Smooth muscle cell (in vitro differentiated cells): Measurements from ENCODE around the gene PLK5. TPM values are rescaled to one million over a fixed set of nuclear protein-coding genes. Genes with fewer than 3 reads are reported as not detected.

ENCODE experiments used
- DNase-seq: peaks from one replicate; lab custom pipeline; 2025; ENCODE audit not compliant: unreplicated experiment; lab: John Stamatoyannopoulos, UW
- H2AFZ ChIP-seq: fragments of 200-600 bp; sonication (generic); 2 replicates; pipeline ENCODE4 v1.6.0; 2016; ENCODE audit warnings: antibody characterized with exemption, low read depth, mild to moderate bottlenecking
- H3F3A ChIP-seq: fragments of 200-600 bp; sonication (generic); 2 replicates; pipeline ENCODE4 v1.6.0; 2017; ENCODE audit warnings: antibody characterized with exemption, low read depth
- H3K27ac ChIP-seq: fragments of 200-600 bp; sonication (generic); 2 replicates; pipeline ENCODE4 v1.5.1; 2016; ENCODE audit warnings: low read depth, mild to moderate bottlenecking
- H3K27me3 ChIP-seq: fragments of 200-600 bp; sonication (generic); 2 replicates; pipeline ENCODE4 v1.6.1; 2016; ENCODE audit warnings: low read depth, mild to moderate bottlenecking
- H3K36me3 ChIP-seq: fragments of 200-600 bp; sonication (generic); 2 replicates; pipeline ENCODE4 v1.5.1; 2016; ENCODE audit warnings: low read depth
- H3K4me1 ChIP-seq: fragments of 200-600 bp; sonication (generic); 2 replicates; pipeline ENCODE4 v1.5.1; 2016; ENCODE audit warnings: low read depth
- H3K4me2 ChIP-seq: fragments of 200-600 bp; sonication (generic); 2 replicates; pipeline ENCODE4 v1.6.0; 2016; ENCODE audit warnings: mild to moderate bottlenecking
- H3K4me3 ChIP-seq: fragments of 200-600 bp; sonication (generic); 2 replicates; pipeline ENCODE4 v1.5.1; 2016; ENCODE audit warnings: mild to moderate bottlenecking
- H3K79me2 ChIP-seq: fragments of 200-600 bp; sonication (generic); 2 replicates; pipeline ENCODE4 v1.6.0; 2016; ENCODE audit warnings: low read depth, mild to moderate bottlenecking
- H3K9ac ChIP-seq: fragments of 200-600 bp; sonication (generic); 2 replicates; pipeline ENCODE4 v1.6.0; 2016; ENCODE audit warnings: low read depth
- H3K9me3 ChIP-seq: fragments of 200-600 bp; sonication (generic); replicated peaks from 2 replicates; pipeline ENCODE4 v1.5.1; 2016; ENCODE audit warnings: low read depth
- H4K20me1 ChIP-seq: fragments of 200-600 bp; sonication (generic); 2 replicates; pipeline ENCODE4 v1.6.0; 2016; ENCODE audit warnings: low read depth
- WGBS: methylation state at CpG from one replicate; pipeline ENCODE4 v1.1.7; 2016; ENCODE audit warnings: low lambda C conversion rate; 5-methylcytosine and 5-hydroxymethylcytosine counted together
- polyA plus RNA-seq: library from polyadenylated mRNA; unstranded; fragments of >200 nt; fragmentation: Nextera tagmentation; extraction: Ambion mirVana; gene quantifications from 2 replicates; pipeline ENCODE4 v1.2.1, GENCODE V29; 2016
- small RNA-seq: library from RNA; depleted of rRNA; stranded (forward); fragments of <200 nt; gene quantifications from one replicate; pipeline ENCODE3, GENCODE V24; 2014
- total RNA-seq: library from RNA; depleted of rRNA; stranded (reverse); fragments of >200 nt; gene quantifications from 2 replicates; pipeline ENCODE4 v1.2.3, GENCODE V29; 2014
- TF ChIP-seq, protein P1 (sequence below): fragments of 200-600 bp; sonication (generic); IDR thresholded peaks from 2 replicates; pipeline ENCODE4 v1.5.1; 2017; ENCODE audit warnings: borderline replicate concordance, mild to moderate bottlenecking, antibody characterized with exemption; ENCODE audit not compliant: insufficient read depth, poor library complexity, severe bottlenecking

PLK5 gene
- total and polyA plus RNA-seq, 2 experiments from 2014 or later: not detected

DNA sequence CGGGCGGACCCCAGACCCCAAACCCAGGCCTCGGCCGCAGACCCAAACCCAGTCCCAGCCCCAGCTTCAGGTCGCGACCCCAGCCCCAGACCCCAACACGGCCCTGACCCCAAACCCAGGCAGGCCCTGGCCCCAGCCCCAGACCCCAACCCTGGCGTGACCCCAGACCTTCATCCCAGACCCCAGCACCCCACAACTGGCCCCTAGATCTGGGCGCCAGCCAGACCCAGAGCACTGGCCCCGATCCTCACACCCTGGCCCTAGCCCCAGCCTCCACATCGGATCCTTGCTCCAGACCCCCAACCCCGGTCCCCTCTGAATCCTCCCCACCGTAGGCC lies 61.3 kb downstream of the PLK5 start:
- no peaks in the 10 kb centered on the region for H3K27me3 ChIP-seq
- no peak overlapping the region for H3K27ac ChIP-seq
- no peaks in the 10 kb centered on the region for H3K4me1 ChIP-seq
- no peak for DNase-seq
- no peak overlapping the region for H2AFZ ChIP-seq
- WGBS: 97% methylated on average over 6 of the region's 13 CpGs
- H3K9me3 ChIP-seq: no peaks in the 10 kb centered on the region
- H3F3A ChIP-seq: no peaks in the 10 kb centered on the region
- TF ChIP-seq, protein P1, sequence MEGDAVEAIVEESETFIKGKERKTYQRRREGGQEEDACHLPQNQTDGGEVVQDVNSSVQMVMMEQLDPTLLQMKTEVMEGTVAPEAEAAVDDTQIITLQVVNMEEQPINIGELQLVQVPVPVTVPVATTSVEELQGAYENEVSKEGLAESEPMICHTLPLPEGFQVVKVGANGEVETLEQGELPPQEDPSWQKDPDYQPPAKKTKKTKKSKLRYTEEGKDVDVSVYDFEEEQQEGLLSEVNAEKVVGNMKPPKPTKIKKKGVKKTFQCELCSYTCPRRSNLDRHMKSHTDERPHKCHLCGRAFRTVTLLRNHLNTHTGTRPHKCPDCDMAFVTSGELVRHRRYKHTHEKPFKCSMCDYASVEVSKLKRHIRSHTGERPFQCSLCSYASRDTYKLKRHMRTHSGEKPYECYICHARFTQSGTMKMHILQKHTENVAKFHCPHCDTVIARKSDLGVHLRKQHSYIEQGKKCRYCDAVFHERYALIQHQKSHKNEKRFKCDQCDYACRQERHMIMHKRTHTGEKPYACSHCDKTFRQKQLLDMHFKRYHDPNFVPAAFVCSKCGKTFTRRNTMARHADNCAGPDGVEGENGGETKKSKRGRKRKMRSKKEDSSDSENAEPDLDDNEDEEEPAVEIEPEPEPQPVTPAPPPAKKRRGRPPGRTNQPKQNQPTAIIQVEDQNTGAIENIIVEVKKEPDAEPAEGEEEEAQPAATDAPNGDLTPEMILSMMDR: no peak
- H3K4me2 ChIP-seq: no peak overlapping the region
- peaks cover 55% of the 10 kb centered on the region for H3K79me2 ChIP-seq
- no peak overlapping the region for H3K9ac ChIP-seq
- H3K4me3 ChIP-seq: no peak overlapping the region
- H4K20me1 ChIP-seq: peaks cover 76% of the 10 kb centered on the region
- H3K36me3 ChIP-seq: no peaks in the 10 kb centered on the region

Small RNA genes lying within 50 kb of the gene (small RNA-seq; reads per million reads assigned to genes)
- gene AC005943.2 (not detected), gene RN7SL477P (not detected)

Other genes with a start within 250 kb of the PLK5 start
- 33.4 and 41.5 TPM in 2 replicates for gene FAM174C, start 248.5 kb upstream of the PLK5 start, total RNA-seq
- 75.6 and 78.1 TPM in 2 replicates for gene FAM174C, start 248.5 kb upstream of the PLK5 start, polyA plus RNA-seq
- 6.2 and 7.4 TPM in 2 replicates for gene EFNA2, start 238.2 kb upstream of the PLK5 start, total RNA-seq
- 0.89 and 1.2 TPM in 2 replicates for gene EFNA2, start 238.2 kb upstream of the PLK5 start, polyA plus RNA-seq
- gene NDUFS7, start 140.2 kb upstream of the PLK5 start, total RNA-seq: 62.7 and 95.8 TPM in 2 replicates
- gene NDUFS7, start 140.2 kb upstream of the PLK5 start, polyA plus RNA-seq: 226 and 245 TPM in 2 replicates
- gene GAMT, start 122.5 kb upstream of the PLK5 start, total RNA-seq: 15.8 and 22.3 TPM in 2 replicates
- gene GAMT, start 122.5 kb upstream of the PLK5 start, polyA plus RNA-seq: 35.2 and 47.4 TPM in 2 replicates
- 33.7 and 41.7 TPM in 2 replicates for gene DAZAP1, start 116.5 kb upstream of the PLK5 start, total RNA-seq
- gene DAZAP1, start 116.5 kb upstream of the PLK5 start, polyA plus RNA-seq: 35.5 and 37.0 TPM in 2 replicates
- 2,033 and 2,744 TPM in 2 replicates for gene RPS15, start 85.7 kb upstream of the PLK5 start, total RNA-seq
- 1,180 and 1,250 TPM in 2 replicates for gene RPS15, start 85.7 kb upstream of the PLK5 start, polyA plus RNA-seq
- gene APC2, start 74.0 kb upstream of the PLK5 start, total RNA-seq: 0.09 and 0.18 TPM in 2 replicates
- 0.30 and 1.0 TPM in 2 replicates for gene APC2, start 74.0 kb upstream of the PLK5 start, polyA plus RNA-seq
- 10.0 and 15.2 TPM in 2 replicates for gene C19orf25, start 44.9 kb upstream of the PLK5 start, total RNA-seq
- 27.9 and 42.2 TPM in 2 replicates for gene C19orf25, start 44.9 kb upstream of the PLK5 start, polyA plus RNA-seq
- 1.4 and 1.7 TPM in 2 replicates for gene PCSK4, start 33.7 kb upstream of the PLK5 start, total RNA-seq
- 8.7 and 14.4 TPM in 2 replicates for gene PCSK4, start 33.7 kb upstream of the PLK5 start, polyA plus RNA-seq
- 5.2 and 7.0 TPM in 2 replicates for gene REEP6, start 32.9 kb upstream of the PLK5 start, total RNA-seq
- 15.1 and 18.7 TPM in 2 replicates for gene REEP6, start 32.9 kb upstream of the PLK5 start, polyA plus RNA-seq
- gene ADAMTSL5, start 11.1 kb upstream of the PLK5 start, total RNA-seq: 11.1 and 16.4 TPM in 2 replicates
- 24.3 and 37.6 TPM in 2 replicates for gene ADAMTSL5, start 11.1 kb upstream of the PLK5 start, polyA plus RNA-seq
- 28.6 and 41.5 TPM in 2 replicates for gene MEX3D, start 44.2 kb downstream of the PLK5 start, total RNA-seq
- 8.4 and 9.3 TPM in 2 replicates for gene MEX3D, start 44.2 kb downstream of the PLK5 start, polyA plus RNA-seq
- 40.3 and 50.7 TPM in 2 replicates for gene MBD3, start 68.8 kb downstream of the PLK5 start, total RNA-seq
- gene MBD3, start 68.8 kb downstream of the PLK5 start, polyA plus RNA-seq: 47.3 and 52.7 TPM in 2 replicates
- gene UQCR11, start 81.4 kb downstream of the PLK5 start, total RNA-seq: 32.3 and 40.4 TPM in 2 replicates
- 550 and 592 TPM in 2 replicates for gene UQCR11, start 81.4 kb downstream of the PLK5 start, polyA plus RNA-seq
- gene TCF3, start 128.5 kb downstream of the PLK5 start, total RNA-seq: 76.3 and 89.0 TPM in 2 replicates
- 145 and 150 TPM in 2 replicates for gene TCF3, start 128.5 kb downstream of the PLK5 start, polyA plus RNA-seq
- not detected in 2 replicates for gene ONECUT3, start 229.4 kb downstream of the PLK5 start, total RNA-seq
- not detected in 2 replicates for gene ONECUT3, start 229.4 kb downstream of the PLK5 start, polyA plus RNA-seq